Right lobe of liver (tissue), 6 donors: ENCODE results near the gene AIFM2. TPM values are rescaled to one million over a fixed set of nuclear protein-coding genes. Genes with fewer than 3 reads are reported as not detected.
A peak's percentile ranks its signal among the peaks of the same experiment; 100 is the strongest.

Source experiments
- ATAC-seq, 4 donors: fragments of 200-7000 bp; cut with Tn5 transposase; one replicate each; pipeline ENCODE4 v1.9.1; 2020; ENCODE audit warnings: mild to moderate bottlenecking in 4 of 4, moderate library complexity in 4 of 4
- DNase-seq, 3 donors: peaks; one replicate each; pipeline ENCODE4 v3.0.0-alpha.2; 2020
- H3K27ac ChIP-seq, 3 donors: fragments of 200-600 bp; one replicate each; pipeline ENCODE4 v1.8.0; 2022
- H3K27me3 ChIP-seq, 2 donors: fragments of 200-600 bp; one replicate each; pipeline ENCODE4 v1.8.0; 2022
- H3K36me3 ChIP-seq, 4 donors: fragments of 200-600 bp; sonication (generic) in 1 of 4; one replicate each; pipeline versions ENCODE4 v1.5.1 to v1.8.0; 2017 to 2022; ENCODE audit warnings: control low read depth in 1 of 4
- H3K4me1 ChIP-seq, 4 donors: fragments of 200-600 bp; sonication (generic) in 1 of 4; one replicate each; pipeline versions ENCODE4 v1.5.1 to v1.8.0; 2017 to 2022; ENCODE audit warnings: control low read depth in 1 of 4
- H3K4me3 ChIP-seq, 3 donors: fragments of 200-600 bp; one replicate each; pipeline ENCODE4 v1.8.0; 2022
- H3K9me3 ChIP-seq, 4 donors: fragments of 200-600 bp; sonication (generic) in 1 of 4; one replicate each; pipeline versions ENCODE4 v1.5.1 to v1.8.0; 2017 to 2022; ENCODE audit warnings: control low read depth in 1 of 4
- CTCF ChIP-seq, 4 donors: fragments of 200-600 bp in 3 of 4; fragments of 450-650 bp in 1 of 4; IDR thresholded peaks; one replicate each; pipeline versions ENCODE4 v1.5.1 to v1.8.0; 2016 to 2022; ENCODE audit warnings: antibody characterized with exemption in 4 of 4, mild to moderate bottlenecking in 2 of 4
- POLR2A ChIP-seq: fragments of 450-650 bp; IDR thresholded peaks from one replicate; pipeline ENCODE4 v1.6.1; 2017; ENCODE audit warnings: antibody characterized with exemption, mild to moderate bottlenecking
- WGBS: methylation state at CpG from one replicate; pipeline ENCODE4 v1.1.6; 2018; ENCODE audit warnings: low coverage, low lambda C conversion rate; ENCODE audit not compliant: insufficient coverage; ENCODE audit errors: missing lambda C conversion rate; 5-methylcytosine and 5-hydroxymethylcytosine counted together
- intact Hi-C, 2 donors: fragments of 100-400 bp; cut with DNase I; formaldehyde crosslinking; loops; one replicate each; pipeline versions ENCODE4 v1.11.2 to v1.14.1; 2022
- total RNA-seq, 6 experiments: library from RNA; depleted of rRNA in 2 of 6; stranded (reverse); fragments of >200 nt in 2 of 6; fragmentation: NEBNext Ultra II Directional in 3 of 6; extraction: Animal tissue kit (Norgen Biotek cat#: 25700) in 3 of 6; gene quantifications; one replicate each; pipeline versions ENCODE4 v1.1.0 to v1.2.4, GENCODE V29; 2016 to 2023
- donor health status: DM: no; HTN: yes; CAD: no.
- donor health status: DM: no; HTN: no; CAD: no.
- donor health status: DM: no; HTN: no; CAD: no.
- donor health status: DM: no; HTN: yes; CAD: no.
- donor health status: DM: no; HTN: yes; CAD: no.

Gene AIFM2
- total RNA-seq, 6 experiments from 2014 or later: 11.4 to 23.3 (median 18.2) TPM

GRCh38 chr10:70145166-70145665 lies 12.6 kb upstream of the AIFM2 start:
- intact Hi-C loops: no loop called here
- H3K27ac ChIP-seq: peak overlapping the region; percentile 68 to 93 (median 88)
- DNase-seq (peak in 1 of 3 donors; percentile 39), ATAC-seq (no peak)
- H3K27me3 ChIP-seq: no peaks in the 10 kb centered on the region
- H3K9me3 ChIP-seq: no peaks in the 10 kb centered on the region
- peak overlapping the region; percentile 77 to 91 (median 89) for H3K4me3 ChIP-seq
- peaks cover 0 to 9% (median 3%) of the 10 kb centered on the region in 4 donors for H3K4me1 ChIP-seq
- peaks cover 0 to 4% (median 1%) of the 10 kb centered on the region in 4 donors for H3K36me3 ChIP-seq
- TF ChIP-seq CTCF (IDR thresholded peaks at IDR 0.05) (no peak), POLR2A (no peak)
- WGBS: no CpG with 5 or more reads among the region's 28 CpGs

- Histone ChIP-seq H3K4me1 (peaks cover 0 to 9% (median 3%) of the 10 kb centered on the region in 4 donors), H3K27ac (no peak overlapping the region), H3K4me3 (no peak overlapping the region), H3K36me3 (peaks cover 0 to 4% (median 0%) of the 10 kb centered on the region in 4 donors), H3K9me3 (no peaks in the 10 kb centered on the region), H3K27me3 (no peaks in the 10 kb centered on the region)
- DNase-seq: no peak
- 68% methylated on average over 6 of the region's 18 CpGs for WGBS
- TF ChIP-seq POLR2A (no peak), CTCF (IDR thresholded peaks at IDR 0.05) (no peak)
- no peak for ATAC-seq
- intact Hi-C loops: no loop called here
Measured at GRCh38 chr10:70144372-70145110, 11.9 kb upstream of the AIFM2 start.

GRCh38 chr10:70142555-70142954 lies 9.9 kb upstream of the AIFM2 start:
- DNase-seq (no peak), ATAC-seq (no peak)
- Histone ChIP-seq H3K4me1 (peaks cover 0 to 8% (median 3%) of the 10 kb centered on the region in 4 donors), H3K36me3 (peaks cover 0 to 5% (median 0%) of the 10 kb centered on the region in 4 donors), H3K27me3 (no peaks in the 10 kb centered on the region), H3K9me3 (no peaks in the 10 kb centered on the region), H3K27ac (no peak overlapping the region), H3K4me3 (no peak overlapping the region)
- WGBS: 100% methylated on average over 1 of the region's 10 CpGs
- TF ChIP-seq POLR2A: no peak
- intact Hi-C loops: no loop called here

DNA sequence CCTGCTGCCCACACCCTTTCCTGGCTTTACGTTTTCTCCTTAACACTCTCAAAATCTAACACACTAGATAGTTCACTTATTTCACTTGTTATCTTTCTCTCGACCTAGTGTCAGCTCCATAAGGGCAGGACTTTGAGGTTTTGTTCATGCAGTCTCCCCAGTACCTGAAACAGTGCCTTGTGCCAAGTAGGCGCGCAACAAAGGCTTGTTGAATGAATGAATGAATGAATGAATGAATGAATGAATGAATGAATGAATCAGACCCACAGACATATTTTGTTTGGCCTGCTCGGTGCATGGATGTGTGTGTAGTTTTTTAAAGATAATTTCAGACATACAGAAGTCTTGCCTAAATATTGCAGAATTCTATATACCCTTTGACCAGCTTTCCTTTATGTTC lies 7.7 kb upstream of the AIFM2 start:
- DNase-seq (no peak), ATAC-seq (no peak)
- 89% methylated on average over 5 of the region's 5 CpGs for WGBS
- no peaks in the 10 kb centered on the region for H3K9me3 ChIP-seq
- H3K36me3 ChIP-seq: peaks cover 0 to 5% (median 0%) of the 10 kb centered on the region in 4 donors
- intact Hi-C loops: no loop called here
- TF ChIP-seq POLR2A (no peak), CTCF (IDR thresholded peaks at IDR 0.05) (no peak)
- H3K4me1 ChIP-seq: no peaks in the 10 kb centered on the region
- no peaks in the 10 kb centered on the region for H3K27me3 ChIP-seq
- H3K4me3 ChIP-seq: no peak overlapping the region
- H3K27ac ChIP-seq: no peak overlapping the region

DNA sequence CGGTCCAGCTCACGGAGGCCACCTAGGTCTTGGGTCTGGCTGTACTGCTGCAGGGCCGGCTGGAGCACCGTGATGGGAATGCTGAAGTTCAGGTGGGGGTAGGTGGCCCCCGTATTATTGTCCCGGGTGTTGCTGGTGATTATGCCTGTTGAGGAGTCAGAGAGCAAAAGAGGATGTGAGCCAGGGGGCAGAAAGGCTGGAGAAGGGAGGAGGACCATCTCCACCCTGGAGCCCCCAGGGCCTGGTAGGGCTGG lies 7.3 kb upstream of the AIFM2 start:
- WGBS: no CpG with 5 or more reads among the region's 6 CpGs
- ATAC-seq: no peak

More for the DNA sequence above, 7.3 kb upstream of the AIFM2 start:
- Histone ChIP-seq H3K27me3 (no peaks in the 10 kb centered on the region), H3K9me3 (no peaks in the 10 kb centered on the region), H3K36me3 (peaks cover 0 to 5% (median 0%) of the 10 kb centered on the region in 4 donors), H3K4me1 (no peaks in the 10 kb centered on the region), H3K27ac (no peak overlapping the region), H3K4me3 (no peak overlapping the region)
- intact Hi-C loops: no loop called here
- no peak for DNase-seq
- TF ChIP-seq POLR2A: no peak
- no peak for TF ChIP-seq CTCF (IDR thresholded peaks at IDR 0.05)
